G401.6 (cell line): Measurements from ENCODE around the gene UVRAG.

ENCODE experiments used
- FAIRE-seq: peaks from 2 replicates; lab custom pipeline; 2012; peaks lifted over from hg19 to GRCh38; lab: Jason Lieb, UNC

UVRAG gene

DNA sequence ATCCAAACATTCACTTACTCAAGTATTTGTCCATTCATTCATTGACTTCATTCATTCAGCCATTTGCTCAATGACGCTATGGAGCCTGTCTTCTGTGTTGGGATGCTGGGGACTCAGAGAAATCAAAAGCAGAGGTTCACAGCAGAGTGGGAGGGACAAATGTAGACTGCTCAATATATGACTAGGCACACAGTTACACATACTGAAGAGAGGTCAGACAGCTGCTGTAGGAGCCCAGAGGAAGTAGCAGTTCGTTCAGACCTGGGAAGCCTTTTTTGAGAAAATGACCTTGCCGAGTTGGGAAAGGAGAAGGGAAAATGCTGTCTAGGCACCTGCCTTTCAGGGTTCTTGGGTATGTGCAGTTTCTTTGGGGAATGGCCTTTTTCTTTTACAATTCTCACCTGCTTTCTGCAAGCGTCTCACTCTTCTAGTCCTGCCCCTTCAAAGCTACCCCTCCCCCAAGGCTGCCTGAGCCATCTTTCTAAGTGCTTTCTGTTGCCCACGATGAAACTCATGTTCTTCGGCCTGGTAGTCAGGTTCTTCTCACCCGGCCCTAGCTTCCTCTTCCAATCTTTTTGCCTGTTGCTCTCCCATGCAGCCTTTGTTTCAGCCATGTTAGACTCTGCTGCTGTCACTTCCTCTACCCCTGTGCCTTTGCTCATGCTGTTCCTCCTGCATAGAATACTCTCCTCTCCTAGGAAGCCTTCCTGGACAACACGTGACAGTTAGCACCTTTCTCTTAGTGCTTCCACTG, 4.2 kb upstream of the UVRAG start:
- FAIRE-seq: no peak

DNA sequence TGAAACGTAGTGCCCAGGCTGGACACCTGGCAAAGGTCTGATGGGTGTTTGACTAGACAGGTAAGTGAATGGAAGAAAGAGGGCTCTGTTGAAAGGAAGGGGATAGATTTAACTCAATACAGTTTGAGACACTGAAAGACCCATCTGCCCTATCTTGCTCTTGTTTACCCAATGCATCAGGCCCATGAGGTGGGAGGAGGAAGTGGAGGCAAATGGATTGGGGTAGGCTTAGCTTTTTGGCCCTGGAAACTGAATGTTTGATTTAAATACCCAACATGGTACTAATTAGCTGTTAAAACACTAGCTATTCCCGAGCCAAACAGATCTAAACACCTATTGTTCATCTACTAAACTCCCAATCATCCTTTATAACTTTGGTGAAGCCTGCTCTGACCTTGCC, 3.5 kb upstream of the UVRAG start:
- FAIRE-seq: no peak

DNA sequence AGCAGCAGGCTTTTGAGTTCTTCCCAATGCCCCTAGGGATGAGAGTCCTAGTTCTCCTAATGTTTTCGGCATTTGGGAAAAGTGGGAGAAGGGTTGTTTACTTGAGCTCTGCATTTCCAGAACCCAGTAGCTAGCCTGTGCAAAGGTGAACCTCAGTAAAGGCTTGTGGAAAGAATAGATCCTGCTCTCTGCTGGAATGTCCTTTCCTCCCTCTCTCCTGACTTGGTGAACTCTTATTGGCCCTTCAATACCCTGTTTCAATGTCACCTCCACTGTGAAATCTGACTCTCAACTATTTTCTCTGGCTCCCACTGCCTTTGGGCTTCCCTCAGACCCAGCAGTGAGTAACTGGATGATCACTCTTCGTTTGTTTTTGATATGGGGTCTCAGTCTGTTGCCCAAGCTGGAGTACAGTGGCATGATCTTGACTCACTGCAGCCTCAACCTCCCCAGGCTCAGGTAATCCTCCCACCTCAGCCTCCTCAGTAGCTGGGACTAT, 2.4 kb upstream of the UVRAG start:
- no peak for FAIRE-seq

DNA sequence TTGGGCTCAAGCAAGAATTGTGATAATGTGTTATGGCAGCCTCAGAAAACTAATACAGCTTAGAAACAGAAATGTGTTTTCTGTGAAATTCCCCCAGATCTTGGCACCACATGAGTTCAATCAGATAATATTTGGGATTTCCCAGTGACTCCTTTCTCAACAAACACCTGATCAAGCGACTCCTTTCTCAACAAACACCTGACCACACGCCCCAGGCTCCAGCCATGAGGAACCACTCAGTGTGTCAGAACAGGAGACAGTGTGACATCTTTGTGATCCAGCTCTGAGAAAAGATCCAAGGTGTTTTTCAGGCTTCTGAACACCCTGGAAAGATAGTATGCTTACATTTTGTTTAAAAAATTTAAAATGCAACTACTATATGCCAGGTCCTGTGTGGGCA, 1.9 kb upstream of the UVRAG start:
- FAIRE-seq: no peak

DNA sequence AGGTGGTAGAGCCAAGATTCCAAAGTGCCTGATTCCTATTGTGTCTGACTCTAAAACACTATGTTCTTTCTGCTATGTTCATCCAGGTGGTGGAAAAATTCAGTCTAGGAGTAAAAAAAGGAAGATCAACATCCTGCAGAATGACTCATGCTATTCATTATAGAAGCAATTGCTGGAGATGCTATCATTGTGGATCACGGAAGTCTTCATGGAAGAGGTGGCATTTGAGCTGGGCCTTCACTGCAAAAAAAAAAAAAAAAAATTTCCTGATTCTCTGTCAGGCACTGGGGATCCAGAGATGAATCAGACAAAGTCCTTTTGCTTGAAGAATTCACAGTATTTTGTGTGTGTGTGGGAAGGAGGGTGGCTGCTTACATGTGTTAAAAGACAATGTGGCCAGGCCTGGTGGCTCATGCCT, 1.4 kb upstream of the UVRAG start:
- FAIRE-seq: no peak

DNA sequence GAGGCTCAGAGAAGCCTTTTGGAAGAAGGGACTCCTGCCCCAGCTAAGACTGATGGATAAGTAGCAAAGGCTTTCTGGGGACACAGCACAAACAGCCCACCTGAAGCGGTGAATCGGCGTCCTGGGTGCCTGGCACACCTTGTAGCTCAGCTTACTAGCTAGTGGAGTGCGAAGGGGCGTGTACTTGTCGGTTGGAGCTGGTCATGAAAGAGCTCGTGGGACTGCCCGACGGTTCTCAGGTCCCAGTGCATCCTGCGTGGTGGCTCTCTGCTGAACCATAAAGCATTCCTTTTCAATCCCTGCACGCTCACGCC, 690 bp upstream of the UVRAG start:
- FAIRE-seq: no peak

DNA sequence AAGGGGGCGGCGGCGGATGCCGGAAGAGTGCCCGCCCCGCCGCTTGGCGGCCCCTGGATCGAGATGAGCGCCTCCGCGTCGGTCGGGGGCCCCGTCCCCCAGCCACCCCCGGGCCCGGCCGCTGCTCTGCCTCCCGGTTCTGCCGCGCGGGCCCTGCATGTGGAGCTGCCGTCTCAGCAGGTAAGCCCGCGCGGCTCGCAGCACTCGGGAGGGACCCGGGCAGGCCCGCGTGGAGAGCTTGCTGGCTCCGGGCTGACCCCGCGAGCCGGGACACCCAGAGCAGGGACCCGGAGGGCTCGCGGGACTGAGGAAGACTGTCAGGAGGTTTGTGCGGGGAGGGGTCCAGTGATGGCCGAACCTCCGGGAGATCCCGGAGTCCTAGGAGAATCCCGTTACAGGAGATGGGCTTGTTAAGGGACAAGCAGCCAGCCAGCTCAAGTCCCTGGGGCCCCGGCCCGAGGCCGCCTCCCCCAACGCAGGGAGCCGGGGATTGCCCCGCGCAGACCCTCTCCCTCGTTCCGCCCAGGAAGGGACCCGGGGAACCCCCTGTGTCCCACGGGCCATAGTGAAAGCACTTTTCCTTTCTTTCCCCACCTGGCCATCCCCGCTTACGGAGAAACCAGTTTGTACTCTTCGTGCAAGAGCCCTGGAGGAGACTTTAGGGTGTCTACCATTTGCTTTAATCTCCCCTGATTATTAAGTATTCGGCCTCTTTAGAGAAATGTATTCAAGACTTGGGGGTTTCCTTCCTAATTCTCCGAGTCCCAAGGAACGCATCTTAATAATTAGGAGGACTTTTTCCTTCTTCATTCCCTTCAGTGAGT, 547 bp downstream of the UVRAG start:
- FAIRE-seq: no peak

DNA sequence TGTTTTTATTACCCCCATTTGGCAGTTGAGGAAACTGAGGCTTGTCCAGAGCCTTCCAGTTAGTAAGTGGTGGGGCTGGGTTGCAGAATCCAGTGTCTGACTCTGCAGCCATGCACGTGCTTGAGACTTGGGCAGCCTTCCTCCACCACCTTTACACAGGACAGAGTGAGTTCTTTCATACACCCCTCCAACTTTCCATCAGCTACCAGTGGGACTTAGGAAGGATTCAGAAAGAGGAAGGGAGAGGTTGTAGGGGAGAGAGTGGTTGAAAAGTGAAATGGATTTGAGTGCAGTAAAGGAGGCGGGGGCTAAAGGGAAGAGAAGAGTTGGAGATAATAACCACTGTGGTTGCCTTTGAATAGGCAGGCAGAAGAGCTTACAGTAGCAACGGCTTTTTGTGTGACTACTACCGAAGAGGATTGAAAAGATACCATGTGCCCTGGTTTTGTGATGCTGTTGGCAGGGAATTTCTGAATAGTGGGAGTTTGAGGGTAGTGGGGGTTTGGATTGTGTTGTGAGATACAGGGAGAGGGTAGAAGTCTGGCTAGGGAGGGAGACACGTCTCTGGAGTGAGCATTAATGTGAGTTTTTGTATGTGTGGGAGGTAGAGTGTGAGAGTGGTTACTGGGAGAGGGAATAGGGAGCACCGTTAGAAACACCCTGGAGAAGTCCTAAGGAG, 1.7 kb downstream of the UVRAG start:
- no peak for FAIRE-seq

DNA sequence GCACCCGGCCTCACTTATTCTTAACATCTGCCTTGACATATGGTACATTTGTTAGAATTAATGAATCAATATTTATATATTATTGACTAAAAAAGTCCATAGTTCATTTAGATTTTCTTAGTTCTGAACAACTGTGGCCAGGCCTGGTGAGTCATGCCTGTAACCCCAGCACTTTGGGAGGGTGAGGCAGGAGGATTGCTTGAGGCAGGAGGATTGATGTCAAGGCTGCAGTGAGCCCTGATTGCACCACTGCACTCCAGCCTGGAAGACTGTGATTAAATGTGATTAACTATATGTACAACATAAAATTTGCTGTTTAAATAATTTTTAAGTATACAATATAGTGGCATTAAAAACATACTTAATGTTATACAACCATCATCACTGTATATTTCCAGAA, 5.6 kb downstream of the UVRAG start:
- FAIRE-seq: no peak

DNA sequence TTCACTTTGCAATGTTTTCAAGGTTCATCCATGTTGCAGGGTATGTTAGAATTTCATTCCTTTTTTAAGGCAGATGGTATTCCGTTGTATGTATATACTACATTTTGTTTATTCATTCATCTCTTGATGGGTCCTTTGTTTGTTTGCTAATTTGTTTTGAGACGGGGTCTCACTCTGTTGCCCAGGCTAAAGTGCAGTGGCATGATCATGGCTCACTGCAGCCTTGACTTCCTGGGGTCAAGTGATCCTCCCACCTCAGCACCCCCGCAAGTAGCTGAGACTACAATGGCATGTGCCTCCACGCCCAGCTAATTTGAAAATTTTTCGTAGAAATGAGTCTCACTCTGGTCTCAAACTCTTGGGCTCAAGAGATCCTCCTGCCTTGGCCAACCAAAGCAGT, 6.2 kb downstream of the UVRAG start:
- FAIRE-seq: no peak

DNA sequence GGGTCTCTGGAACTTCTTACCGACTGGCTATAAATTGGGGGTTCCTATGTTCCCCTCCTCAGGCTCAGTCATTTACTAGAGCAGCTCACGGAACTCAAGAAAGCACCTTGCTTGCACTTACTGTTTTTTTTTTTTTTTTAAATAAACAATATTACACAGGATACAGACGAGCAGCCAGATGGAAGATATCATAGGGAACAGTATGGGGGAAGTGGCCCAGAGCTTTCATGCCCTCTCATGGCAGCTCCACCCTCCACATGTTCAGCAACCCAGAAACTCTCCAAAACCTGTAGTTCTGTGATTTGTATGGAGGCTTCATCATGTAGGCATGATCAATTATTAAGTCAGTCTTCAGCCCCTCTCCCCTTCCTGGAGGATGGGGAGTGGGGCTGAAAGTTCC, 7.5 kb downstream of the UVRAG start:
- no peak for FAIRE-seq

DNA sequence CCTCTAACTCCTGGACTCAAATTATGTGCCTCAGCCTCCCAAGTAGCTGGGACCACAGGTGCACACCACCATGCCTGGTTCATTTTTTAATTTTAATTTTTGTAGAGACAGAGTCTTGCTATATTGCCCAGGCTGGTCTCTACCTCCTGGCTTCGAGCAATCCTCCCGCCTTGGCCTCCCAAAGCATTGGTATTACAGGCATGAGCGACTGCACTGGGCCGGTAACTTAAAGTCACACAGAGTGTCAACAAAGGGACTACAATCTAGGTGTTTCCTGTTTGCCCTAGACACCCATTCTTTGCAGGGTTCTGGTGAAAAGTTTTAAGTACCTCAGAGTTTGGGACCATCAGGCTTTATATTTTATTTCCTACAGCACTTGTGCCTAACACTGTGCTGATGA, 8.4 kb downstream of the UVRAG start:
- no peak for FAIRE-seq

DNA sequence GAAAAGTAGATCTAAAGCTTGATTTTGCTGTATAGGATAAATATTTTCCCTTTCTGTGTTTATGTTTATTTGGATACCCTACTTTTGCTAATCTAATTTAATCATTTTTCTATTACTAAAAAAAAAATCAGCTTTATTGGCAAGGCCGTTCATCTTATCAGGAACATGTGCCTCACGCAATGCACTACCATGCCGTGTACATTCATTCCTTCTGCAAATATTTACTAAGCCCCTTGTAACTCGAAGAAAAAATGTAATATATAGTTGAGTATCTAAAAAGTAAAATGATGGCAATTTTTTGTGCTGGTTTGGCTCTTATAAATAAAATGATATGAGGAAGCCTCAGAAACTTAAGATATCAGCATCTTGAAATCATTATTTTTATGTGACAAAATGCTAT, 8.9 kb downstream of the UVRAG start:
- no peak for FAIRE-seq

DNA sequence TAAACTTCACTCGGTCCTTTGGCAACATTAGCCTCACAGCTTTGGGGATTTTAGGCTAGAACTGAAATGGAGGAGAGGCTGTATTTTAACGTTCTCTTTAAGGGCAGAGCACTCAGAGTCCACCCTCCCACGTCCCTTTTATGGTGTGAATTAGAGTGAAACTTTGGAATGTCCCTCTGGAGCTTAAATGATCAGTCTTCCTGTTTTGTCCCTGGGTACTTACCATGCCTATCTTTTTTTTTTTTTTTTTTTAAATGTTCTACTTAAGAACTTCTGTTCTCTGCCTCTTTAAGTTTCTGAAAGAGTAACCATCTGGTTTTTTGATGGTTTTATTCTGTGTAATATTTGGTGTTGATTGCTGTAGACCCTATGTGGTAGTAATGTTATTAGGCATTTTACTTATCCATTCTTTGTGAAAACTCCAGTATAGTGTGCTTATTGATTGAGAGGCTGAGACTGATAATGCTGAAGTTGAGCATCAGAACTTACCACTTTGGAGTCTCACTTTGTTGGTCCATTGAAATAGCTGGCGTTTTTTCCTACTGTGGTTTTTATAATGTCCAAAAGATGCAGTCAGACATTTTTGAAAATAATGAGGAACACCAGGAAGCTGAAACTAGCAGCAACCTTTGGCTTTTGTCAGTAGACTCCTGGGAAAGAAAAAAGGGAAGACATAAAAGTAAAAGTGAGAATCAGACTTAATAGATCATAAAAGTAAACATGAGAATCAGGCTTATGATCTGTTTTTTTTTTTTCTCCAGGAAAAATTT, 11.6 kb downstream of the UVRAG start:
- no peak for FAIRE-seq

DNA sequence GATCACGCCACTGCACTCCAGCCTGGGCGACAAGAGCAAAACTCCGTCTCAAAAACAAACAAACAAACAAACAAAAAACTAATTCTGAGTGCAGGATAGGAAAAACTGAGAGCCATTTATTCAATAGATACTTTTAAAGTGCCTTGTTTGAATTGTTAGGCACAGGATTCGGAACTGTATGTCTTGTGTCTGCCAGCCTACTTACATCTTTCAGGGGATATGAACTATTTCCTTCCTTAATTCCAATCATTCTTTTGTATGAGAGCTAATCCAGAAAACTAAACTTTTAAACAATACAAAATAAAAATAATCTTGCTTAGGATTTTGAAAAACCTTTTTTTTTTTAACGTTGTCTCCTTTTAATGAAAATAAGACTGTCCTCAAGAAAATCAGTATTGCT, 12.6 kb downstream of the UVRAG start:
- no peak for FAIRE-seq

DNA sequence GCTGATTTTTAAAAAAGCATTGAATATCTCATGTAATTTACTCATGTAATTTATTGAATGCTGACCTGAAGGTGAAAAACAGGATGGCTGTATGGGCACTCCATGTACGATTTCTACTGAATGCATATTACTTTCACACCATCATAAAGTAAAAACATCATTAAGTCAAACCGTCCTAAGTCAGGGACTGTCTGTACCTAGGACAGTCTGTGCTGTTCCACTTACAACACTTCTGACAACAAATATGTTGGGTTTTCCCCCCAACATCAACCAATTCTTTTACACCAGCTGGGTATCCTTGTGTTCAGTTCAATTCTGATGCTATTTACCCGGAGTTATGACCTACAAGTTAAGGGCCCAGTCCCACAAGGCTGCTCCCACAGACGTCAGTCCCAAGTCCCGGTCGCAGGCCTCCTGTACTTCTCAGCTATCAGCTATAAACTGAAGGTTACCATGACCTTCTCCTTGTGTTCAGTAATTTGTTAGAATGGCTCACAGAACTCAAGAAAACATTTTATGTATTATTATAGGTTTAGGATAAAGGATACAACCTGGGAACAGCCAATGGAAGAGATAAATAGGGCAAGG, 17.0 kb downstream of the UVRAG start:
- FAIRE-seq: no peak

DNA sequence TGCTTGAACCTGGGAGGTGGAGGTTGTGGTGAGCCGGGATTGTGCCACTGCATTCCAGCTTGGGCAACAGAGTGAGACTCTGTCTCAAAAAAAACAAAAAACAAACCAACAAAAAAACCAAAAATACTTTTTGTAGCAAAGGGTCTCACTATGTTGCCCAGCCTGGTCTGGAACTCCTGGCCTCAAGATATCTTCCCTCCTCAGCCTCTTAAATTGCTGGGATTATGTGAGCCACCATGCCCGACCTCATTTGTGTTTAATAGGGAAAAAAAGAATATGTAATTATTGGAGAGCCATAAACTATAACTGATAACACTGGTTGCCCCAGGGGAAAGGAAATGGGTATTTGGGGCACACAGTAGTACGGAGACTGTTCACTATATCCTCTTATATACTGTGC, 19.7 kb downstream of the UVRAG start:
- FAIRE-seq: no peak

DNA sequence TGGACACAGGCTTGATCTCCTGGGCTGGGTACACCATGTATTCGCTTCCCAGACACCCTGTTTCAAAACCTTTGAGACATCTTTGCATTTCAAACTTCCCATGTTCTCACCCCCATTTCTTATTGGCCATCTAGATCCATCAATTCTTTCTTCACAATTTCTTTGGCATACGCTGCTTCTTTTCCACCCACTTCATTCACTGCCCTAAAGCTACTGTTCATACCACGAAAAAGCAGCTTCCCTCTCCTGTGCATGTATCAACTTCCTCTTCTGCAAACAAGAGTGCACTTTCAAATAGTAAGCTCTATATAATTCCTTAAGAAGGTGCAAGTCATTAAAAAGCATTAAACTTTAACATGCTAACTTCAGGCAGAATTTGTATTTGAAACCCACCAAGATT, 21.4 kb downstream of the UVRAG start:
- no peak for FAIRE-seq

DNA sequence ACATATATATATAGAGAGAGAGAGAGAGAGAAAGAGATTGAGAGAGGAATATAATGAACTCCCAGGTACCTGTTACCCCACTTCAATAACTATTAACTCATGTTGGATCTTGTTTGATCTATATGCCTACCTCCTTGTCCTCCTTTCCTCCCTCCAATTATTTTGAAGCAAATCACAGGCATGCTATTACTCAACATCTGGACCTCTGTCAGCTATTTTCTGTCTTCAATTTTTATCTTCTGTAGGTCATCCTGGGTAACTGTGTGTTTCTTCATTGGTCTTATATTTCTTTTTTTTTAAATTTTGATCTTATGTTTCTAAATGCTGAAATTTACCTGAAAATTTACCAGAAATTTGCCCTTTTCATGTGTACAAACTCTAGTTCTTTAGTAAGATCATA, 24.8 kb downstream of the UVRAG start:
- FAIRE-seq: no peak

DNA sequence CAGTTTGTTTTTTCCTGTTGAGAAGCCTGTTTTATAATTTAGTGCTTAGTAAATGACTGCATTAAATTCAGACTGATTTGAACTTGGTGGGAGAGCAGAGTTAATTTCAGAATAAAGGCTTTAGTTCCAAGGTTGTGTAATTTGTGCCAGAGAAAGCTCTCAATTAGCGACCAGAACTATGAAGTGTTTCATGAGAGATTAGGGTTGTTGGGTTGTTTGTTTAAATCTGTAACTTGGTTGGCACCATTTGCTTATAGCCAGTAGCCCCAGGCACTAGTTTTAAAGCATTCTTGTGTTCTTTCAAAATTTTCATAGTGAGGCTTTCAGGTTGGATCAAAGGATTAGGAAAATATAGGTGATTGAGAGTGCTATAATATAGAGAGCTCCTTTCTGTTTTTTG, 25.5 kb downstream of the UVRAG start:
- no peak for FAIRE-seq

DNA sequence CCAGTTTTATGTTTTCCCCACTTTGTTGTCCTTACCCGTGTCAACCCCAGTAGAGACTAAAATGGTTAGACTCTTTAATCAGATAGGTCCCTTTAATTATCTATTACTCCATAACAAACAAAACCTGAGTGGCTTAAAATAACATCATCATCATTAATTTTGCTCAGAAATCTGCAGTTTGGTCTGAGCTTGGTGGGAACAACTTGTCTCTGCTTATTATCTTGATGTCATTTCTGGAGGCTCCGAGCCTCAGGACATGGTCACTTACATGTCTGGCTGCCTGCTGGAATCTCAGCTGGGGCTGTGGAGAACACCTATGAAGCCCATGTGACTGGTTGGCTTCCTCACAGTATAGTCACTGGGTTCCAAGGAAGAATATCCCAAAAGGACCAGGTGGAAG, 26.7 kb downstream of the UVRAG start:
- no peak for FAIRE-seq

DNA sequence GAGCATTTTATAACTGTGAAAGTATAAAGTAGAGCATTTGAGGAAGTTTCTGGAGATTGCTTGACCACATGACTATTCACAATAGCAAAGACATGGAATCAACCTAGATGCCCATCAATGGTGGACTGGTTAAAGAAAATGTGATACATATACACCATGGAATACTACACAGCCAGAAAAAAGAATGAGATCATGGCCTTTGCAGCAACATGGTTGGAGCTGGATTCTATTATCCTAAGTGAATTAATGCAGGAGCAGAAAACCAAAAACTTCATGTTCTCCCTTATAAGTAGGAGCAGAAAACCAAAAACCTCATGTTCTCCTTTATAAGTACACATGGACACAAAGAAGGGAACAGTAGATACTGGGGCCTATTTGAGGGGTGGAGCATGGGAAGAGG, 30.3 kb downstream of the UVRAG start:
- FAIRE-seq: no peak
